ENCODE measurements around the gene KLHL15.

The KLHL15 gene

DNA sequence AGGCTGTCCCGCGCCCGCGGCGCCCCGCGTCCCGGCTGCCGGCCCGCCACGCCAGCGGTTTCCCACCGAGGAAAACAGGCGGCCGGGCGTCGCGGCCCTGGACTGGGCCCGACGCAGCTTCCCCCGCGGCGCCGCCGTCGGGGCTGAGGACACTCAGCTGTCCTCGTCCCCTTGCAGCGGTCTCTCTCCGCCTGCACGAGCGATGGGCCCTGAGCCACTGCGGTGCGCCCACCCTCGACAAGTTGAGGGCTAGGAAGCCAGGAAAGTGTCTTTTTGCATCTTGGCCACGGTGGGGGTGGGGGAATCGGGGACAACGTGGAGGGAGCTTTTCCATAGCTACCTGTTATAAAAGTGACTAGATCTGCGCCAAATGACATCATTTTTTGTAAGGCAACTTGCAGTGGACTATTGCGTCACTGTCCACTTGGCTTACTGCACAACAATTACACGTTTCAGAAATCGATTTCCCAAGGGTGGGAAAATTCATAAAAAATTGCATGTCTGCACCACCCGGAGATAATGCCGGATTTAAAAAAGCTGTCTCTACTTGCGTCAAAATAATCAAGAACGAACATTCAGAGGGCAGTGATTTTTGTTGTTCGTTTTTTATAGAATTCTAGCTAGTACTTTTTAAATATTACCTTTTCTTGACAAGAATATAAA lies 1.1 kb downstream of the KLHL15 start:
- TF ChIP-seq POLR2A (IDR thresholded peaks at IDR 0.05; ENCODE audit: extremely low read depth, insufficient read length) (no peak), MAX (IDR thresholded peaks at IDR 0.05; ENCODE audit: low read depth, low read length) (no peak), MYC (IDR thresholded peaks at IDR 0.05; ENCODE audit: low read depth, low read length) (peak; percentile 37; the same call in 1 of the 2 replicates)
- TF ChIP-seq, protein P1, sequence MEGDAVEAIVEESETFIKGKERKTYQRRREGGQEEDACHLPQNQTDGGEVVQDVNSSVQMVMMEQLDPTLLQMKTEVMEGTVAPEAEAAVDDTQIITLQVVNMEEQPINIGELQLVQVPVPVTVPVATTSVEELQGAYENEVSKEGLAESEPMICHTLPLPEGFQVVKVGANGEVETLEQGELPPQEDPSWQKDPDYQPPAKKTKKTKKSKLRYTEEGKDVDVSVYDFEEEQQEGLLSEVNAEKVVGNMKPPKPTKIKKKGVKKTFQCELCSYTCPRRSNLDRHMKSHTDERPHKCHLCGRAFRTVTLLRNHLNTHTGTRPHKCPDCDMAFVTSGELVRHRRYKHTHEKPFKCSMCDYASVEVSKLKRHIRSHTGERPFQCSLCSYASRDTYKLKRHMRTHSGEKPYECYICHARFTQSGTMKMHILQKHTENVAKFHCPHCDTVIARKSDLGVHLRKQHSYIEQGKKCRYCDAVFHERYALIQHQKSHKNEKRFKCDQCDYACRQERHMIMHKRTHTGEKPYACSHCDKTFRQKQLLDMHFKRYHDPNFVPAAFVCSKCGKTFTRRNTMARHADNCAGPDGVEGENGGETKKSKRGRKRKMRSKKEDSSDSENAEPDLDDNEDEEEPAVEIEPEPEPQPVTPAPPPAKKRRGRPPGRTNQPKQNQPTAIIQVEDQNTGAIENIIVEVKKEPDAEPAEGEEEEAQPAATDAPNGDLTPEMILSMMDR (IDR thresholded peaks at IDR 0.05; ENCODE audit: low read depth, low read length), result no peak
- peak overlapping the region; percentile 66 for H3K4me3 ChIP-seq (ENCODE audit: low read depth, low read length)
- peak; percentile 60 for DNase-seq (ENCODE audit: low read depth)

- DNase-seq (ENCODE audit: low read depth), result peak; percentile 93
- TF ChIP-seq POLR2A (IDR thresholded peaks at IDR 0.05; ENCODE audit: extremely low read depth, insufficient read length) (peak; percentile 95), MYC (IDR thresholded peaks at IDR 0.05; ENCODE audit: low read depth, low read length) (no peak)
- TF ChIP-seq, protein P1 (IDR thresholded peaks at IDR 0.05; ENCODE audit: low read depth, low read length), result no peak
- H3K4me3 ChIP-seq (ENCODE audit: low read depth, low read length), result peak overlapping the region; percentile 91
These were observed 1.9 kb downstream of the KLHL15 start for GRCh38 chrX:24024819-24025740.

DNA sequence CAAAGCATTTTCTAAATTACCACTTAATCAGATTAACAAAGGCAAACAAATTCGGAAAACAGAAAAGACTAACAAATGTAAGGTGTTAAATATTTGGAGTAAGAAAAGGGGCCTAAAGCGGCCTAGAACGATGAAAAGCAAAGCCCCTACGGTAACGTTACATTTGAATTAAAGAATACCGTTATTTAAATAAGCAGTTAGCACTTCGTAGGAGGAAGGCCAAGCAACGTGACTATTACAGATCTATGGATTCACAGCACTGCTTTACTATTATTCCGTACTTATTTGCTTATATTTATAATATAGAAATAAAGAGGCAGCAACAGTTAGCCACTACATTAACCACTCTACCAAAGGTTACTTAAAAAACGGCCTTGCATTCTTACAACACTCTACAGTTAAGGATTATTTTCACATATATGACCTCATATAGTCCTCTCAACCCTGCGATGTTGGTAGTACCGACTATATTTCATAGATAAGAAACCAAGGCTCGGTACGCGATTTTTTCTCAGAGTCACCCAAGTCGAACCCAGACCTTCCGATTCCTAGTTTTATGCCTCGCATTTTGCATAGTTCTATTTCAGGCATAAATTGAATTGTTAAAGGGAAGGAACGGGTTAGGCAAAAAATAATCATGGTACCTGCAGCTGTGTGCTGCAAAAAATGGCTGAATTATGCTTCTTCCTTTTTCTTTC lies 2.9 kb downstream of the KLHL15 start:
- TF ChIP-seq MYC (IDR thresholded peaks at IDR 0.05; ENCODE audit: low read depth, low read length), result no peak
- TF ChIP-seq, protein P1 (IDR thresholded peaks at IDR 0.05; ENCODE audit: low read depth, low read length), result no peak
- TF ChIP-seq MAX (IDR thresholded peaks at IDR 0.05; ENCODE audit: low read depth, low read length), result no peak
- TF ChIP-seq POLR2A (IDR thresholded peaks at IDR 0.05; ENCODE audit: extremely low read depth, insufficient read length), result no peak
- DNase-seq (ENCODE audit: low read depth), result peak; percentile 37
- H3K4me3 ChIP-seq (ENCODE audit: low read depth, low read length), result peak overlapping the region; percentile 91

- no peak for DNase-seq (ENCODE audit: low read depth)
- TF ChIP-seq MAX (IDR thresholded peaks at IDR 0.05; ENCODE audit: low read depth, low read length) (no peak), POLR2A (IDR thresholded peaks at IDR 0.05; ENCODE audit: extremely low read depth, insufficient read length) (no peak), MYC (IDR thresholded peaks at IDR 0.05; ENCODE audit: low read depth, low read length) (no peak)
- TF ChIP-seq, protein P1 (IDR thresholded peaks at IDR 0.05; ENCODE audit: low read depth, low read length), result no peak
- peak overlapping the region; percentile 91 for H3K4me3 ChIP-seq (ENCODE audit: low read depth, low read length)
These were observed 3.4 kb downstream of the KLHL15 start for GRCh38 chrX:24023544-24023943.

DNA sequence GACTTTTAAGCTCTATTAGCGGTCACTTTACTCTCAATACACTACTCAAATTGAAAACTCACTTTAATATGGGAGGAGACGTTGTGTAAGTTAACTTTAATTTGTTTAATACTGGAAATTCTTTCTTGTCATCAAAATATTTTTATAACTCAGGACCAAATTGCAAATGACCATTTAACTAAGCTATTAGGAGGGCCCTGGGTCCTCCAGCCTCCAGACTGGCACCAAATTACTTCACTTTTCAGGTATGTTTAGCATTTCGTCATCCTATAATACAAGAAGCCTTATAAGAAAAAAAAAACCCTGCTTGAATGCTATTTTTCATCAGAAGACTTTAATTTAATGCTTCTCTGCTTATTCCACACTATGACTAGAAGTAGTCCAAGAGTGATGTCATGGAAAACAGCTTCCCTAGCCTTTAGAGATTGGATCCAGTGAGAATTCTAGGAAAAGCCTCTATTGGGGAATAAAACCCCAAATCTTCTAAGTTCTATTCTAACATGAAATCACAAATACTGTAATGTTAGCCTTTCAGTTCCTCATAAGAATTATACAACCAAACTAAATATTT lies 6.6 kb downstream of the KLHL15 start:
- DNase-seq (ENCODE audit: low read depth), result no peak
- TF ChIP-seq MAX (IDR thresholded peaks at IDR 0.05; ENCODE audit: low read depth, low read length) (no peak), POLR2A (IDR thresholded peaks at IDR 0.05; ENCODE audit: extremely low read depth, insufficient read length) (no peak), MYC (IDR thresholded peaks at IDR 0.05; ENCODE audit: low read depth, low read length) (no peak)
- TF ChIP-seq, protein P1 (IDR thresholded peaks at IDR 0.05; ENCODE audit: low read depth, low read length), result no peak
- H3K4me3 ChIP-seq (ENCODE audit: low read depth, low read length), result peak overlapping the region; percentile 17
